ENCODE measurements around the gene TKT.
"Not testable (repeated sequence)": the region's sequence is repeated elsewhere in the genome, so short reads cannot be mapped to it uniquely, and the experiment has no call there.

TKT gene

DNA sequence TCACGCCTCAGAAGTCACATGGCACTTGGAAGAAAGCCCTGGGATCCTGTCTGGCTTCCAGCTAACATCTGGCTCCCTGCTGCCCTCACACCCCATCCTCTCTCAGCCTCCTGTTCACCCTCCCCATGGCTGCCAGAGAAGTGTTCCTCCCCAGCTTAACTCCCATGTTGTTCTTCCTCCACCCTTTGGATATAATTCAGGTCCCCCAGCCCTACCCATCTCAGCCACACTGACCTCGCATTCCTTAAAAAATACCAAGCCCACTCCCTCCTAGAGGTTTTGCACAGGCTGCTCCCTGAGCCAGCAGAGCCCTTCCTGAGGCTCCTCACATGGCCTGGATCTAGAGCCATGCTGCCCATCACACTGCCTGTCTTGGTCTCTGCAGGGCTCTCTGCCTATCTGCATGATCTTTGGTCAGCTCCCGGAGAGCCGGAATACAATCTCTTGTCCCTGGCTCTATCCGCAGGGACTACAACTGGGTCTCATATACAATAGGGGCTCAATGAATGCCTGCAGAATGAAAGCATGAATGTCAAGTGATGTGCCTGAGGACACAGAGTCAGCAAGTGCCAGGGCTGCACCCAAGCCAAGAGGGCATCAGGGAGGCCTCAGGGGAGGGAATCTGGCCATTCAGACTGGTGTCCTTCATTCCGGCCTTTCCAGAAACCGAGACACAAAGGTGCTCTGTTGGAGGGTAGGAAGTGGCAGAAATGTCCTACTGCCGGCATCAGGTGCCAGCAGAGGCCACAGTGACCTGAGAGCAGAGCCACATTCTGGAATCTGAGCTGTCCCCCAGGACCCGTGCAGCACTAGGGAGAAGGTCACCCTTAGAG, 3.8 kb upstream of the TKT start:
- no peak for DNase-seq

DNA sequence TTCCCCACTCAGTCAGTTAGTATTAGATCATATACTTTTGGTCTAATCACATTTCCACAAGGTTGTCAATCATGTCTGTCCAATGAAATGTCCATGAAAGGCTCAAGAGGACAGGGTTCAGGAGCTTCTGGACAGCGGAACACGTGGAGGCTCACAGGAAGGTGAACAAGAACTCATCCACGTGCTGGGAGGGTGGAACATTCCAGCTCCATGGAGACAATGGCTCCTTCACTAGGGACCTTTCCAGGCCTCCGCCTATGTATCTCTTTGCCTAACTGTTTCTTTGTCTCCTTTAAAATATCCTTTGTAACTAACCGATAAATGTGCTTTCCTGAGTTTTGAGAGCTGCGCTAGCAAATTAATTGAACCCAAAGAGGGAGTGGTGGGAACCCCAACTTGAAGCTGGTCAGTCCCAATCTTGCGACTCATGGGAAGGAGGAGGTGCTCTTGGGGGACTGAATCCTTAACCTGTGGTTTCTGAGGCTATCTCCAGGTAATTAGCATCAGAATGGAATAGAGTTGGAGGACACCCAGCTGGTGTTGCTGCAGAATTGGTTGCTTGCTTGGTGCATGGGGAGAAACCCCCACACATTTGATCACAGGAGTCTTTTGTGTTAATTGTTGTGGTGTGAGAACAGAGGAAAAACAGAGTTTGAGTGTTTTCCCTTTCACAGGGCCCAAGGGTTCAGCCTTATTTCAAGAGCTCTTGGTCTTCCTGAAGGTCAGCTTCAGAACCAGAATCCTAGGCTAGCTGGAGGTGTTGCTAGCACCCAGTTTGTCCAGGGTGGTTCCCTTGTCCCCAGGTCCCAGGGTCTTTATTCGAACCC, 3.0 kb upstream of the TKT start:
- DNase-seq: no peak

DNA sequence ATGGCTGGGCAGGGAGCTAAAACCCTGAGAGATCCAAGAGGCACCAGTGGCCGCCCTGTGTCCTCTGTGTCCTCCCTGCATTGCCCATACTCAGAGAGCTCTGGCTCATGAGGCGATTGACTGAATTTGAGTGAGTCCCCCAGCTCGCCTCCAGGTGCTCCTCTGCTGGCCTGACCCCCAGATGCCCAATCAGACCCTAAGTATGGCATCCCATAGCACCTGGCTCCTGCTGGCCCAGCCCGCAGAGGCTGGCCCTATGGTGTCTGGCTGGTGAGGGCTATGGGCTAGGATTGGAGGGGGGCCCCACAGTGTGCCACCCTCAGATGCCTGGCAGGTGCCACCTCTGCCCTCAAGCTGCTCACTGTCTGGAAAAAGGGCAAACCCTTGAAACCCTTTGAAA, 1.6 kb upstream of the TKT start:
- DNase-seq: no peak

DNA sequence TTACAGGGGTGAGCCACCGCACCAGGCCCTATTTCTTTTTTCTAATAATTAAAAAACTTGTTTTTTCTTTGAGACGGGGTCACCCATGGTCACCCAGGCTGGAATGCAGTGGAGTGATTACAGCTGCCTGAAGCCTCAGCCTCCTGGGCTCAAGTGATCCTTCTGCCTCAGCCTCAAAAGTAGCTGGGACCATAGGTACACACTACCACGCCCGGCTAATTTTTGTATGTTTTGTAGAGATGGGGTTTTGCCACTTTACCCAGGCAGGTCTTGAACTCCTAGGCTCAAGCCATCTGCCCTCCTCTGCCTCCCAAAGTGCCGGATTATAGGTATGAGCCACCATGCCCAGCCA, 858 bp upstream of the TKT start:
- DNase-seq: no peak

DNA sequence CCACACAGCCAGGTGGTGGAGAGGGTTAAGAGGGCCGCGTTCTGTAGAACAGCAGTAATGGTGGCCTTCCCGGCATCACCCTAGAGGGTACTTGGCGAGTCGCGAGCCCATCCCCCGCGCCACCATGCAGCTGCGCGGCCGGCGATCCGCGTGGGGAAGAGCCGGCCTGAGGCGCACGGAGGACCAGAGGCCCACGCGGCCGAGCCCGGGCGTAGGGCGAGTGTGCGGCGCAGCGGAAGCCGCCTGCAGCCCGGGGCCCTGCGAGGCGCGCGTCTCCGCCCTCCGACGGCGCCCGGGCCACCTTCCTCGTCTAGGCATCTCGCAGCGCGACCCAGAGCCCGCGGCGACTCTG, 423 bp downstream of the TKT start:
- peak; percentile 49 for DNase-seq

DNA sequence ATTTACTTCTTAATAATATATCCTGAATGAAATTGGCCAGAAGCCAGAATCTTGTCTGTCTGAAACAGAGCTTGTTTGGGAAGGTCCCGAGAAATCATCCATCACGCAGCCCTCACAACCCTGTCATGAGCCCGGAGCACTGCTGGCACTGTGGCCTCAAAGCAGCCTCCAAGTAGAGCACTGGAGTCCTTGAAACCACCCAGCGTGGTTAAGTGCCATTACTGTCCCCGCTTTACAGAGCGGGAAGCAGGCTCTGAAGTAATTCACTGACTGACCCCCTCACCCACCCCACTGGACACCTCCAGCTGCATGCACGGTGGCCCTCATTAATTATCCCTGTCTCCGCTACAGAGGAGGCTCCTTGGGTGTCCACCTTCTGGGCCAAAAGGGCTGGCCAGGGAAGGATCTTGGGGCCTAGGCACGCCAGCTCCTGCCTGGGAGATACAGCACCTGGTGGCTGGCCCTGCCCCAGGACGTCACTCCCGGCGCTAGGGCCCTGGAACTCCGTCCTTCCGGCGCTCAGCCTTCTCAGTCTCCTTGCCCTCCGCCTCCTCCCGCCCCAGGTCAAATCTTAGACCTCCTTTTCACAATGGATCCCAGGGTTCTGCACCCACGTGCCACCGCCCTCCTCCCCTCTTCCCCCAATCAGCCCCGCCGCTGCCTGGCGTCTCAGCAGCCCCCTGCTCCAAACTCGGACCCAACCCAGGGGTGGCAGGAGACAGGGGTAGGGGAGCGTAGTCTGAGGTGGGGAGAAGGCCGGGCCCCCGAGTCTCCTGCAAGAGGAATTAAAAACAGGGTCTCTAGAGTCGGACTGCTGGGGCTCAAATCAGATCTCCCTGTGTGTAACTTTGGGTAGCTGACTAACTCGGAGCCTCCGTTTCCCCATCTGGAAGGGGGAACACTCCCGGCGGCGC, 1.1 kb downstream of the TKT start:
- peak; percentile 62 for DNase-seq

DNA sequence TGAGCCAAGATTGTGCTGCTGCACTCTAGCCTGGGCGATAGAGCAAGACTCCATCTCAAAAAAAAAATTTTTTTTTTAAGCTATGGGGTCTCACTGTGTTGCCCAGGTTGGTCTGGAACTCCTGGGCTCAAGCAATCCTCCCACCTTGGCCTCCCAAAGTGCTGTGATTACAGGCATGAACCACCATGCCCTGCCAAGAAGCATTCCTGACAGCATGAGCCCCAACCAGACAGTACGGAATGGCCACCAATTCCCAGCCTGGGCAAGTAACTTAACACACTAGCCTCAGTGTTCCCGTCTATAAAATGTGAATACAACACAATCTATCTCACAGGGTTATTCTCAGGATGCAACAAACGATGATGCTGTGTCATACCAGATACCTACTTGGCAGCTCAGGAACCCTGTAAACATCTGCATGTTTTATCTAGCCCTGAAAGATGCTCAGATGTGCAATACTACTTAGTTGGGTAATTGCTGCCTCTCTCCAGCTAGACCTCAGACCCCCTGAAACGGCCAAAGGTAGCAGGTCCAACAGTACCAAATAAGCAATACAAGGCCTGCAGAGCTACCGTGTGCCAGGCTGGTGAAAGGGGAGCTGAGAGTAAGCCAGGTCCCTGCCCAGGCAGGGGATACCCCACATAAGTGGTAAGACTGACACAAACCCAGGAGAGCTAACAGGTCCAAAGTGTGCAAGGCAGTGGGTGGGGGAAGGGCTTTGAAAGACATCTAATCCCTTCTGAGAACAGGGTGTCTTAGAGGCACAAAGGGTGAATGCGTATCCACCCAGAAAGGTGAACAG, 1.9 kb downstream of the TKT start:
- no peak for DNase-seq

DNA sequence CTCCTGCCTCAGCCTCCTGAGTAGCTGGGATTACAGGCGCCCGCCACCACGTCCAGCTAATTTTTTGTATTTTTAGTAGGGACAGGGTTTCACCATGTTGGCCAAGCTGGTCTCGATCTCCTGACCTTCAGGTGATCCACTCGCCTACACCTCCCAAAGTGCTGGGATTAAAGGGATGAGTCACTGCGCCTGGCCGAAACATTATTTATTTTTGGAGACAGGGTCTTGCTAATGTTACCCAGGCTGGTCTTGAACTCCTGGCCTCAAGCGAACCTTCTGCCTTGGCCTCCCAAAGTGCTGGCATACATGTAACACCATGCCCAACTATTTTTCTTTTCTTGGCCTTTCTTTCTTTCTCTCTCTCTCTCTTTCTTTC, 2.9 kb downstream of the TKT start:
- not testable (repeated sequence) for DNase-seq

DNA sequence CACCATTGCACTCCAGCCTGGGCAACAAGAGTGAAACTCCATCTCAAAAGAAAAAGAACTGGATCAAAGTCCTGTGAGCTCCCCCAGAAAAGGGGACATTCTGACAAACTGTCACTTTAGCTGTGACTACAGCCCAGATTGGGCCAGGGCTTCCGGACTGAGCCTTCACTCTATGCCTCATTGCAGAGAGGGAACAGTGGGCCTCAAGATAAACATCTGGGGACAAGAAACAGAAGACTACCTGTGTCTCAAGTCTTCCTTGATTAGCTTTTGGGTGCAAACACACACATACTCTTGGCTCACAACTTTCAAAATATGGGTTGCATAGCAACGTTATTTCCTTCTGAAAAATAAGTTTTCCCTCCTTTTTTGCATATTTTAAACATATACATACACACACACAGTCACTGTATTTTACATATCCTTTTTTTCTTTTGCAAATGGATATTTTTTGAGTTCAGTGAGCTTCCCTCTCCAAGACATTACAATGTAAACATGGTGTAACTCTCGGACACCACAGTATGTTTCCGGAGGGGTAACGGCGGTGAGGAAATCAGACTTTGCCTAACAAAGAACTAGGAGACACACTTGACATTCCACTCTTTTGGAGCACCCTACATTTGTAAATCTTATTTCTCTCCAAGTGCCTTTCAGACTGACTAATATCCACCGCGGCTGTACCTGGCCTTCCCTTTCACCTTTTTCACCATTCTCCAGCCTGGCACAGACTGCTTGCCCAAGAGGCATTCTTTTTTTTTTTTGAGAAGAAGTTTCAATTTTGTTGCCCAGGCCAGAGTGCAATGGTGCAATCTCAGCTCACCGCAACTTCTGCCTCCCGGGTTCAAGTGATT, 3.5 kb downstream of the TKT start:
- DNase-seq: no peak

DNA sequence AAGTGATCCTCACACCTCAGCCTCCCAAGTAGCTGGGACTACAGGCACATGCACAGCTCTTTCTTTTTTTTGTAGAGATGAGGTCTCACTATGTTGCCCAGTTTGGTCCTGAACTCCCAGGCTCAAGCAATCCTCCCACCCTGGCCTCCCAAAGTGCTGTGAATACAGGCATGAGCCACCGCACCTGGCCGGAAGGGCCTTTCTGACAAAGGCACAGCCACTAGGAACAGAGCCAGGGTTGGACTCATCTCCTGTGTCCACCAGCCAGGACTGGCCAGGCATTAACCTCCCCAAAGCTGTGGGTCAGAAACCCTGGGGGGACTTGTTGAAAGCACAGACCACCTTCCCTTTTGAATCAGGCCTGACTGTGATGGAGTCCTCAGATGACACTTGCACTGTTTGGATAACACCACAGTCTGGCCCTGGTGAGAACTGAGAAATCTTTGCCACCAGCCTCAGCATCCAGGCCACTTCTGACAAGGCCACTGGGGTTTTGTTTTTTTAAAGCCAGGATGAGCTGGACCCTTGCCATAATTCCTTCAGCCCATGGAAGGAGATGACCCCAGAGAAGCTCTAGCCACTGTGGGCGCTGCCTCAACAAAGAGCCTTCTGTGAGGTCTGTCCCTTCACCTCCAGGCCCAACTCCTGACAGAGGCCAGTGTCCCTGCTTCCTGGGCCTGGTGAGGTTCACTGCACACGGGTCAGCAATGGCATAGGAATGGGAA, 4.8 kb downstream of the TKT start:
- DNase-seq: no peak

DNA sequence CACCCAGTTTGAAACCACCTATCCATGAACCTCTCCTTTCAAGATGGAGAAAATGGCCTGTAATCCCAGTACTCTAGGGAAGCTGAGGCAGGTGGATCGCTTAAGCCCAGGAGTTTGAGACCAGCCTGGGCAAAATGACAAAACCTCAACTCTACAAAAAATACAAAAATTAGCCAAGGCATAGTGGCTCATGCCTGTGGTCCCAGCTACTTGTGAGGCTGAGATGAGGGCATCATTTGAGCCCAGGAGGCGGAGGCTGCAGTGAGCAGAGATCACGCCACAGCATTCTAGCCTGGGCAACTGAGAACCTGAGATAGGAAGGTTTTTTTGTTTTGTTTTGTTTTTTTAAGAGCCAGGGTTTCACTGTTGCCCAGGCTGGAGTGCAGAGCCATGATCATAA, 5.4 kb downstream of the TKT start:
- no peak for DNase-seq

DNA sequence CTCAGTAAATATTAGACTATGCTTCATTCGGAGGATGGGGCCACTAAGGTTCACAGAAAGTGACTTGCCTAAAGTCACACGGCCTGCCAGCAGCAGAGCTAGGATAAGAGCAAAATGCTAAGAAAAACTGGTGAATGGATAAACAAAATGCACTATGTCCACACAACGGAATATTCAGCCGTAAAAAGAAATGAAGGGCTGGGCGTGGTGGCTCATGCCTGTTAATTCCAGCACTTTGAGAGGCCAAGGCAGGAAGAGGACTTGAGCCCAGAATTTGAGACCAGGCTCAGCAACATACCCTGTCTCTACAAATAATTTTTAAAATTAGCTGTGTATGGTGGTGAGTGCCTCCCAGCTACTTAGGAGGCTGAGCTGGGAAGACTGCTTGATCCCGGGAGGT, 7.7 kb downstream of the TKT start:
- no peak for DNase-seq

DNA sequence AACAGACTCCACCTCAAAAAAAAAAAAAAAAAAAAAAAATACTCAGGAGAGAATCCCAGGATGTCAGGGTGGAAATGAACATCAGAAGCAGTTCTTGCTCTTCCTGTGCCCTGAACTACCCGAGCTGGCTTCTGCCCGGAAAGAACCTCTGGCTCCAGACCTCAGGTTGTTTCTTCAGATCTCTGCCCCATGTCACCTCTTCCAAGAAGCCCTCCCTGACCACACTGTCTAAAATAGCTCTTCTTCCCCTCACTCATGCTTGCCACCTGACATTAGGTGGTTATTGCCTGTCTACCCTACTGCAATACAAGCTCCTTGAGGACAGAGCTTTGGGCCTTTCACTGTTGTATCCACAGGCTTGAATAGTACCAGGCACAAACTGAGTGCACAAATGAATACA, 8.2 kb downstream of the TKT start:
- DNase-seq: no peak

DNA sequence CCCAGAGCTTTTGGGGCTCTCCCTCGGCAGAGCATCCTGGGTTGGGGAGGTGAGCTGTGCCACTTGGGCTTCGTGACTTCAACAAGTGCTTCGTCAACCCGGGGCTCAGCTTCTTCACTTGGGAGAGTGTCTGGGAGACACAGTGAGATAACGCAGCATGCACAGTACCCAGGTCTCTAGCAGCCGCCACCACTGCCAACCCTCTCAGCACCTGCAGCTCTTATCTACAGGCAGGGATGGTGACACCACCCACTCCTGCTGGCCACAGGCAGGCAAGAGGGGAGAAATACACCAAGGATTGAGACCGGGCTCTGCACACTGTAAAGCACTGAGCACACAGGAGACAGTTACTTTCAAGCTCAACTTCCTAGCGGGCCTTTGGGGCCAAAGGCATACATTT, 11.6 kb downstream of the TKT start:
- no peak for DNase-seq

DNA sequence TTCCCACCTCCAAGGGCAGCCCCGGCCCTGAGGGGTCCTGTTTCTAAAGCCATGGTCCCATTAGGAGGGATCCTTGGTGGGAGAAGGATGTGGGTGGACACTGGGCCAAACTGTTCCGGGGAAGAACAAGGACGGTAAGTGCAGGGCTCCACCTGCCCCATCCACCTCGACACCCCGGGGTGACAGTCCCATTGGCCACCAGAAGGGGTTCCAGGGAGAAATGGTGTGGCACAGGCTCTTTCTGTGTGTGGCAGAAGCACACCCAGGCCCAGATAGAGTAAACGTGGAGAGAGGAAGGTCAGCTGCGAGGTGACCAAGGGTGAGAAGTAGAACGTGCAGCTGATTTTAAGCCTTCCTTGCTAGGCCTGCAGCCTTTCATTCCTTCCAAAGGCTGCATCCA, 12.0 kb downstream of the TKT start:
- no peak for DNase-seq

DNA sequence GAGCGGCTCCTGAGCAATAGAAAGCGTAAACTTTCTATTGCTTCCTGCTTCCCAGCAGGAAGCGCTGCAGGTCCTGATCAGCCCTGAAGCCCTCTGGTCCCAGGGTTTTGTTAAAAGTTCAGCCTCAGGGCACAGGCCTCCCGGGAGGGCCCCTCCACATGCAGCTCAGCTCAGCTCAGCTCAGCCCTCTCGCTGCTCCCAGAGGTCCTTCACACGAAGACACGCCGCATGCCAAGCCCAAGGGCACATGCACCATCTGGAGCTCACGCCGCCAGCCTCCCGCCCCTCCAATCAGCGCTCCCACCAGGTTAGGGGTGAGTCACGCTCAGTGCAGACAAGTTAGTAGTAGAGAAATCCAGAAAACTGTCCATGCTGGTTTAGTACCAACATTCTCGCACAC, 12.7 kb downstream of the TKT start:
- no peak for DNase-seq

DNA sequence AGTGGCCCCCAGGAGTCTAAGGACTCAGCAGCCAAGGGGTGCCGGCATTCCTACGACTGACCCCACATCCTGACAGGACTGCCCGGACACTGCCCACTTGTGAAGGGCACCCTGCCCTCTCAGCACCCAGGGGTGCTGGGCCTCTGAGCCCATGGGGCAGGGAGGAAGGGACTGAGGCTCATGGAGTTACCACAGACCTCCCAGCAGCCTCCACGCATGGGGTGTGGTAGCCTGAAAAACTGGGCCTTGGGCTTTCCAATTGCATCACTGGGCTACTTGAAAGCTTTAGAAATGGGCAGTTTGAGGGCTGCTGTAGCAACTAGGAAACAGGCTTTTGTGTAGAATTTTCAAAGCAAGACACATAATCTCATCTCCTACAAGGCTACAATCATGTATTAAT, 13.2 kb downstream of the TKT start:
- DNase-seq: no peak

DNA sequence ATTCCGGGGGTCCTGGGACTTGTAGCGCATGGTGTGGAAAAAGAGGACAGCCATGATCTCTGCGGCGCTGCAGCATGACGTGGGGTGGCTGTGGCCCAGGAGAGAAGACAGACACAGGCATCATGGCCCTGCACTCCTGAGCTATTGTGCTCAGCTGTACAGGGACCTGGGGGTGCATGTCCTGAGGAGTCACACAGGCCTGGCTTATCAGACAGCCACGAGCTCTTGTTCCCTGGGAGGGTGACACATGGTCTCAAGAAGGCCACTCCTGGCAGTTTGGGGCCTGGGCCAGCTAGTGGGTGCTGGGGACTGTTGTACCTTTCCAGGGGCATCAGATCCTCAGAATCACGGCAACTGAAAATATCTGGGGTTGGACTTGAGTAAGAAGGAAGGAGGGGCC, 13.7 kb downstream of the TKT start:
- no peak for DNase-seq

DNA sequence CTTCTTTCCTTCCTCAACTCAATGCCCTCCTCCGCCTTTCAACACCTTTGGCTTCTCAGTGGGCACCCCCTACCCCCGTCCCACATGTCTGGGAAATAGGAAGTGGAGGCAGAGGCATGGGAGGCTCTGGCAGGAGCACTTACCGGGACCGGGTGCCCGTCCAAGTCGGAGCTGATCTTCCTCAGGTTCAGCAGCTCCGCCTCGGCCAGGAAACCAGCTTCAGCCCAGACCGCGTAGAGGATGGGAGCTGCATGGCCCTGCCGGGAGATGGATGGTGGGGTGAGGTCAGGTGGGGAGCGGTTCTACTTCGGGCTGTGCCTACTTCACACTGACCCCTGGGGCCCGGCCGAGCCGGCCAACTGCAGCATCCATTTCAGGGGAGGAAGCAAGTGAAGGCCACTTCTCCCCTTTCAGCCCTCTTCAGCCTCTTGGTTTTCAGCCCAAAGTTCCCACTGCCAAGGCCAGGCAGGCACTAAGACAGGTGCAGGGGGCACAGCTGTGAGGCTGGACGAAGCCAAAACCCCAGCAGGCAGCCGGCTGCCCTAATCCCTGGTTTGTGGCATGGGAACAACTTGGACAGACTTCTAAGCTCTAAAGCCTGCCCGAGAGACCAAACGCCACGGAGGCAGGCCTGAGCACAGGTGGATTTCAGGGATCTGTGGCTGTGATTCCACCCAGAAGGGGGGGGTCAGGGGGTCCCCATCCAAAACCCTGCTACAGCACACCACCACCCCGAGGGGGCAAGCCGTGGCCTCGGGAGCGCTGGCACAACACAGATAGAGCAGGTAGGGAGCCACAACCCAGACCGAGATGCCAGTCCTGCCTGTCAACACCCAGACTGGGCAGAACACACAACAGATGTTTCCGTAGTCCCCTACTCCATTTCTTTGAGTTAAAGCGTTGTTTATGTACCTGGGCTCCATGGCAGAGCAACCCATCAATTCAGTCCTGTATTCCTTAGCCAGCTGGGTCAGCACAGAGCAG, 14.5 kb downstream of the TKT start:
- DNase-seq: peak; percentile 49

DNA sequence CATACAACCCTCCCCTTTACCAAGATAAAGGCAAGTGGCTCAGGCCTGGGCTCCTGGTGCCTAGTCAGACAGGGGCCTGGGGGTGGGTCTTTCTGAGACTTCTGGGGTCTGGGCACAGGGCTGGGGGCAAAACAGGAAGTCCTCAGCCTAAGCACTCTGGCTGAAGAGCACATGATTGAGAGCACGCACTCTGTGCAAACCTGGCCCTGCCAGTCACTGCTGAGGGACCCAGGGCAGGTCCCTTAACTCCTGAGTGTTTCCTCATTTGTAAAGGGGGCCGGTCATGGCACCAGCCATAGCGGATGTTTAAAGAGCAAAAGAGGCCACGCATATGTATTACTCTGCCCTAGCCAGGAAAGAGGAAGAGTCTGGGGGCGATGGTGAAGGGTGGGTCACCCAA, 16.0 kb downstream of the TKT start:
- no peak for DNase-seq

Data from right hindlimb (tissue), 1 donor.